Calu3 (cell line): ENCODE results near the gene LACTB. TPM values are rescaled to one million over a fixed set of nuclear protein-coding genes. Genes with fewer than 3 reads are reported as not detected.

ENCODE experiments used
- BruUV-seq: library from RNA; stranded (reverse); fragments of 400-500 nt; replicated peaks from 2 replicates; lab custom pipeline; 2021; lab: Mats Ljungman, UMichigan
- CTCF ChIA-PET: fragments of 300-600 bp; sonication (Branson Sonifier 250); formaldehyde crosslinking; loops from one replicate; lab custom pipeline; 2022; ENCODE audit warnings: antibody characterized with exemption; lab: Charles Lee
- DNase-seq: peaks from one replicate; pipeline ENCODE4 v3.0.0; 2022
- H3K27ac Mint-ChIP-seq: one replicate; pipeline ENCODE4 v1.8.0; 2022; ENCODE audit warnings: mixed read lengths; ENCODE audit not compliant: unreplicated experiment
- H3K27me3 Mint-ChIP-seq: one replicate; pipeline ENCODE4 v1.8.0; 2022; ENCODE audit warnings: mixed read lengths; ENCODE audit not compliant: unreplicated experiment
- H3K36me3 Mint-ChIP-seq: one replicate; pipeline ENCODE4 v1.8.0; 2022; ENCODE audit warnings: mild to moderate bottlenecking, moderate library complexity, mixed read lengths; ENCODE audit not compliant: insufficient read depth, unreplicated experiment
- H3K4me1 Mint-ChIP-seq: one replicate; pipeline ENCODE4 v1.8.0; 2022; ENCODE audit warnings: mild to moderate bottlenecking, low read depth, mixed read lengths; ENCODE audit not compliant: unreplicated experiment
- H3K4me3 Mint-ChIP-seq: one replicate; pipeline ENCODE4 v1.8.0; 2022; ENCODE audit warnings: mild to moderate bottlenecking, low read depth, moderate library complexity, mixed read lengths; ENCODE audit not compliant: unreplicated experiment
- H3K9me3 Mint-ChIP-seq: one replicate; pipeline ENCODE4 v1.8.0; 2022; ENCODE audit warnings: low read depth, mixed read lengths; ENCODE audit not compliant: unreplicated experiment
- intact Hi-C: fragments of 100-400 bp; cut with micrococcal nuclease; formaldehyde crosslinking; loops from one replicate; pipeline ENCODE4 v1.10.0; 2022; ENCODE audit not compliant: unreplicated experiment
- total RNA-seq: library from RNA; stranded (reverse); gene quantifications from 2 replicates; pipeline ENCODE4 v1.2.3, GENCODE V29; 2022
- TF ChIP-seq, protein P1 (sequence below): fragments of 200-600 bp; IDR thresholded peaks from one replicate; pipeline ENCODE4 v1.8.0; 2022; ENCODE audit warnings: antibody characterized with exemption; ENCODE audit not compliant: unreplicated experiment

Gene LACTB
- total RNA-seq, 1 experiment from 2014 or later, result 16.1 TPM

DNA sequence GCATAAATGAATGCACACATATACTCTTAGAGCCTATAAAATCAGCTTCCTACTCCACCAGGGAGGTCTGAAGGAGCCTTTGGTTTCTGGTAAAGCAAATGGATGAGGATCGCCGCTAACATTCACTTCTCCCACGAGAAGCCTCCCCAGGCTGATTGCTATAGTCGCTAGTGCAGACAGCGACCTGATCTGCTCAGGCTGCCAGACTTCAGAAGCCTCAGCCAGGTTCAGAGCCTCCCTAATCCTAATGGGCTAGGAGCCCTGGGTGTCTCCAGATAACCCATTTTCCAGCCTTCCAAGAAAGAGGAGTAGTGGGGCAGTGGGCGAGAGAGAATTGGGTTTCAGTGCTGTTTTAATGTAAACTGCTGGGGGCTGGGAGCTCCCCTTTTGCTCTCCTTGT, 43.7 kb upstream of the LACTB start:
- Mint-ChIP-seq H3K9me3 (no peaks in the 10 kb centered on the region), H3K4me1 (peaks cover 8% of the 10 kb centered on the region), H3K27me3 (no peaks in the 10 kb centered on the region), H3K36me3 (peaks cover 15% of the 10 kb centered on the region), H3K27ac (no peak overlapping the region), H3K4me3 (no peak overlapping the region)
- intact Hi-C loops, result no loop called here
- TF ChIP-seq, protein P1, sequence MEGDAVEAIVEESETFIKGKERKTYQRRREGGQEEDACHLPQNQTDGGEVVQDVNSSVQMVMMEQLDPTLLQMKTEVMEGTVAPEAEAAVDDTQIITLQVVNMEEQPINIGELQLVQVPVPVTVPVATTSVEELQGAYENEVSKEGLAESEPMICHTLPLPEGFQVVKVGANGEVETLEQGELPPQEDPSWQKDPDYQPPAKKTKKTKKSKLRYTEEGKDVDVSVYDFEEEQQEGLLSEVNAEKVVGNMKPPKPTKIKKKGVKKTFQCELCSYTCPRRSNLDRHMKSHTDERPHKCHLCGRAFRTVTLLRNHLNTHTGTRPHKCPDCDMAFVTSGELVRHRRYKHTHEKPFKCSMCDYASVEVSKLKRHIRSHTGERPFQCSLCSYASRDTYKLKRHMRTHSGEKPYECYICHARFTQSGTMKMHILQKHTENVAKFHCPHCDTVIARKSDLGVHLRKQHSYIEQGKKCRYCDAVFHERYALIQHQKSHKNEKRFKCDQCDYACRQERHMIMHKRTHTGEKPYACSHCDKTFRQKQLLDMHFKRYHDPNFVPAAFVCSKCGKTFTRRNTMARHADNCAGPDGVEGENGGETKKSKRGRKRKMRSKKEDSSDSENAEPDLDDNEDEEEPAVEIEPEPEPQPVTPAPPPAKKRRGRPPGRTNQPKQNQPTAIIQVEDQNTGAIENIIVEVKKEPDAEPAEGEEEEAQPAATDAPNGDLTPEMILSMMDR, result no peak
- no peak for DNase-seq
- BruUV-seq, result no TSS peak
- CTCF ChIA-PET, result no interaction called here

DNA sequence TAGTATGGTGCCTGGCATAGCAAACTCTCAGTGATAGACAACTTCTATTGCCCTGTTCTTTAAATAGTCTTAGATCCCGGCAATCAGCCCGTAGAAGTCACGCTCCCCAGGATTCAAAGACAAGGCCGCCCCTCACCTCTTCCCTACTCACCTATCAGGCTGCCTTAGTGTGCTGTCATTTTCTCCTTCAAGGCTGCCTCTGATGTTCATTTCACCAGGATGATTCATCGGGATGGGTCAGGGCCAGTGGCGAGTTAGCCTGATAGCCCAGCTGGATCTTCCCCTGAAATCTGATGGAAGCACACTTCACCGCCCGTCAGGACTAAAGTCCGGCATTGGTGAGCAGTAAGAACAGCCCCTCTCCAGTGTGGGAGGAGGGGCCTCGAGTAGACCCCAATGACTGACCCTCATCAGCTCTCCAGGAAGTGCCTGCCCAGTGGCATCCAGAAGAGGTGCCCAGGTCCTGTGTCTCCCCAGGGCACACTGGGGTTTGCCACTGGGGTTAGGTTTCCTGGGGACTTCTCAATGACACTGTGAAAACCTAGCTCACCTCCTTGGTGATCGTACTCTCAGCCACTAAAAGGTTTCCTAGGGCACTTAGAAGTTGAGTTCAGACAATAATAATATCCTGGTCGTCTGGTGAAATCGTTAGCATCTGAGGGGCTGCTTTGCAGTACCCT, 41.6 kb upstream of the LACTB start:
- CTCF ChIA-PET, result no interaction called here
- H3K36me3 Mint-ChIP-seq, result peaks cover 6% of the 10 kb centered on the region
- intact Hi-C loops, result no loop called here
- BruUV-seq, result no TSS peak
- no peak overlapping the region for H3K27ac Mint-ChIP-seq
- no peaks in the 10 kb centered on the region for H3K4me1 Mint-ChIP-seq
- H3K9me3 Mint-ChIP-seq, result no peaks in the 10 kb centered on the region
- no peak overlapping the region for H3K4me3 Mint-ChIP-seq
- no peaks in the 10 kb centered on the region for H3K27me3 Mint-ChIP-seq
- TF ChIP-seq, protein P1, result no peak
- no peak for DNase-seq

DNA sequence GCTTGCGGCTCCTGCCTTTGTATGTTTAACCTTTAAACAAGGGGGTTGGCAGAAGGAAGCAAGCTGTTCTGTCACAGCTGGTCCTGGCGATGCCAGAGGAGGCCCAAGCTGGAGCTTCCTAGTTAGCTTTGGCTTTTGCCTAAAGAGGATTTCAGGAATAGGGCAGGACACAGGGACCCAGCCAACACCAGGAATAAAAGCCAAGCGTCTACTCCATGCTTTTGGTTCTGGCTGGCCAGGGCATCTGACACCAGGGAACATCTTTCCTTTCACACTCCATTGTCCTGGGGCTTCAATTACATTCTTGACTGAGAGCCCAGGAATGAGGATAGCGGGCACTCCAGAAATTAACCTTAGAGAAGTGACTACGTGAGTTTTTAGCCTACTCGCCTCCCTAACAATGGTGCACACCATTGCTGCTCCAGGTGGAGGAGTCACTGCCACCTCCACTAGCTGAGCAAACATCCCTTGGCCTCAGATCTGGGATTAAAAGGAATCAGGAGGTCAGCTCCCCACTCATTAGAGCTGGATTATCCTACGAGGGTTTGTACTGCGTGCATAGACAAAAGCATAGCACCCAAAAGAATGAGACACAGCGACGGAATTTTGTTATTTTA, 40.9 kb upstream of the LACTB start:
- no TSS peak for BruUV-seq
- CTCF ChIA-PET, result no interaction called here
- TF ChIP-seq, protein P1, result no peak
- intact Hi-C loops, result no loop called here
- no peak for DNase-seq
- Mint-ChIP-seq H3K36me3 (peaks cover under 1% of the 10 kb centered on the region), H3K9me3 (no peaks in the 10 kb centered on the region), H3K4me3 (no peak overlapping the region), H3K4me1 (no peaks in the 10 kb centered on the region), H3K27me3 (no peaks in the 10 kb centered on the region), H3K27ac (no peak overlapping the region)

DNA sequence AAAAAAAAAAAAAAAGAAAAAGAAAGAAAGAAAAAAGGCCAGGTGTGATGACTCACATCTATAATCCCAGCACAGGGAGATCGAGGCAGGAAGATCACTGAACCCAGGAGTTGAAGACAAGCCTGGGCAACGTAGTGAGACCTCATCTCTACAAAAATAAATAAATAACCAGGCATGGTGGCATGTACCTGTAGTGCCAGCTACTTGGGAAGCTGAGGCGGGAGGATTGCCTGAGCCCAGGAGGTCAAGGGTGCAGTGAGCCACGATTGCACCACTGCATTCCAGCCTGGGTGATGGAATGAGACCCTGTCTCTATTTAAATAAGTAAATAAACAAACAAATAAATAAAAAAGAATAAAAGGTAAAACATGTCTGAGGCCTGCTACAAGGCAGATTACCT, 39.3 kb upstream of the LACTB start:
- CTCF ChIA-PET, result interaction anchor here (0.6 kb wide), 2 partner anchors 9 to 638 kb away, joined by 4 to 7 read pairs; no protein-coding TSS in a partner anchor
- Mint-ChIP-seq H3K9me3 (no peaks in the 10 kb centered on the region), H3K36me3 (no peaks in the 10 kb centered on the region), H3K4me3 (no peak overlapping the region), H3K4me1 (no peaks in the 10 kb centered on the region), H3K27me3 (no peaks in the 10 kb centered on the region), H3K27ac (peak overlapping the region; percentile 43)
- TF ChIP-seq, protein P1, result no peak
- no peak for DNase-seq
- intact Hi-C loops, result no loop called here
- no TSS peak for BruUV-seq
